HCT116 (cell line): Measurements from ENCODE around the gene CSNK2A1.

Experiments
- CTCF ChIP-seq, 3 experiments: fragments of 200-600 bp in 1 of 3; sonication (generic) in 1 of 3; IDR thresholded peaks in 2 of 3; conservative IDR thresholded peaks in 1 of 3; 2 replicates each; pipeline ENCODE4 v1.5.1; 2012 to 2017; ENCODE audit warnings: low read depth in 2 of 3, low read length in 2 of 3, antibody characterized with exemption in 1 of 3, borderline replicate concordance in 1 of 3, control low read depth in 1 of 3, mild to moderate bottlenecking in 1 of 3, mixed read lengths in 1 of 3, mixed run types in 1 of 3, moderate library complexity in 1 of 3; ENCODE audit not compliant: insufficient read depth in 1 of 3
- EZH2 ChIP-seq: fragments of 200-600 bp; sonication (generic); IDR thresholded peaks from 2 replicates; pipeline ENCODE4 v1.6.1; 2017; ENCODE audit warnings: antibody characterized with exemption, mixed run types
- POLR2AphosphoS5 ChIP-seq: IDR thresholded peaks from 2 replicates; pipeline ENCODE4 v1.6.1; 2011; ENCODE audit warnings: mild to moderate bottlenecking, low read depth, low read length, moderate library complexity

- no peak for TF ChIP-seq EZH2
- no peak for TF ChIP-seq POLR2AphosphoS5
- no peak for TF ChIP-seq CTCF (IDR thresholded peaks at IDR 0.05 in 2 of 3, conservative IDR thresholded peaks at IDR 0.05 in 1 of 3; ENCODE audit: borderline replicate concordance in 1 of 3, insufficient read depth in 1 of 3, low read depth in 2 of 3, low read length in 2 of 3)
Measured at GRCh38 chr20:588932-589672, 45.5 kb upstream of the CSNK2A1 start.
